GM18907 (cell line): ENCODE results near the gene GALNT9.

Source experiments
- ATAC-seq: cut with Tn5 transposase; IDR thresholded peaks from one replicate; pipeline ENCODE4 v1.9.1; 2021; ENCODE audit warnings: mild to moderate bottlenecking, moderate library complexity; ENCODE audit not compliant: unreplicated experiment

Gene GALNT9

GRCh38 chr12:132327336-132328171 is 1.8 kb downstream of the GALNT9 start:
- ATAC-seq = no peak

GRCh38 chr12:132326646-132327045 is 2.7 kb downstream of the GALNT9 start:
- no peak for ATAC-seq

GRCh38 chr12:132325733-132326130 is 3.7 kb downstream of the GALNT9 start:
- no peak for ATAC-seq

GRCh38 chr12:132324841-132325732 is 4.3 kb downstream of the GALNT9 start:
- no peak for ATAC-seq

- no peak for ATAC-seq
Observed at GRCh38 chr12:132324173-132324572, 5.2 kb downstream of the GALNT9 start.

- ATAC-seq = no peak
Observed at GRCh38 chr12:132323171-132324010, 6.0 kb downstream of the GALNT9 start.

GRCh38 chr12:132322206-132323132 is 6.9 kb downstream of the GALNT9 start:
- ATAC-seq = no peak

- no peak for ATAC-seq
Observed at GRCh38 chr12:132321321-132322118, 7.9 kb downstream of the GALNT9 start.

- no peak for ATAC-seq
Observed at GRCh38 chr12:132320767-132321211, 8.6 kb downstream of the GALNT9 start.

GRCh38 chr12:132319991-132320570 is 9.3 kb downstream of the GALNT9 start:
- ATAC-seq = no peak

GRCh38 chr12:132319359-132319950 is 9.9 kb downstream of the GALNT9 start:
- no peak for ATAC-seq

GRCh38 chr12:132318618-132319033 is 10.8 kb downstream of the GALNT9 start:
- ATAC-seq = no peak

- no peak for ATAC-seq
Observed at GRCh38 chr12:132318135-132318534, 11.3 kb downstream of the GALNT9 start.

- ATAC-seq = no peak
Observed at GRCh38 chr12:132317233-132317938, 12.0 kb downstream of the GALNT9 start.

GRCh38 chr12:132316497-132317232 is 12.7 kb downstream of the GALNT9 start:
- no peak for ATAC-seq

GRCh38 chr12:132315951-132316350 is 13.4 kb downstream of the GALNT9 start:
- no peak for ATAC-seq

- ATAC-seq = no peak
Observed at GRCh38 chr12:132315507-132315906, 13.9 kb downstream of the GALNT9 start.
